H1 (cell line): ENCODE data around the gene SLC16A5. TPM values are rescaled to one million over a fixed set of nuclear protein-coding genes. Genes with fewer than 3 reads are reported as not detected.

Source experiments
- SIN3A ChIP-seq, 2 experiments: IDR thresholded peaks in 1 of 2; conservative IDR thresholded peaks in 1 of 2; 2 replicates each; pipeline ENCODE4 v1.6.1; 2011 to 2012; ENCODE audit warnings: low read length in 2 of 2, improper control_type of control experiment in 1 of 2, low read depth in 1 of 2, mild to moderate bottlenecking in 1 of 2
- TAF7 ChIP-seq: optimal IDR thresholded peaks from 2 replicates; pipeline ENCODE3; 2011; ENCODE audit warnings: low read depth, mild to moderate bottlenecking, inconsistent platforms, low read length, moderate library complexity, borderline replicate concordance
- TEAD4 ChIP-seq: IDR thresholded peaks from 2 replicates; pipeline ENCODE4 v1.6.1; 2012; ENCODE audit warnings: low read depth, low read length, inconsistent platforms, mixed read lengths
- polyA plus RNA-seq, 7 experiments: library from polyadenylated mRNA; depleted of rRNA in 3 of 7; stranded (reverse) in 5 of 7; unstranded in 2 of 7; fragments of >200 nt in 5 of 7; fragments of 200-250 nt in 2 of 7; gene quantifications; 1 replicate in 5 of 7; 2 replicates in 1 of 7; 4 replicates in 1 of 7; pipeline versions ENCODE4 v1.2.1 to v1.2.3, GENCODE V29; 2011 to 2013; ENCODE audit warnings: missing spikeins in 2 of 7, mixed read lengths in 2 of 7
- total RNA-seq: library from RNA; stranded (reverse); fragmentation: NEBNext Ultra II Directional; extraction: Animal tissue kit (Norgen Biotek cat#: 25700); gene quantifications from 2 replicates; pipeline ENCODE4 v1.2.1, GENCODE V29; 2021
- TF ChIP-seq, protein P1 (sequence below): fragments of 300-600 bp; sonication (generic); IDR thresholded peaks from 2 replicates; pipeline ENCODE4 v1.7.1; 2012; ENCODE audit warnings: low read length, moderate library complexity, mild to moderate bottlenecking, inconsistent platforms; ENCODE audit not compliant: insufficient replicate concordance

SLC16A5 gene
- total and polyA plus RNA-seq, 2 of the 8 experiments (the other 6 are each of a cell fraction or from before 2014, with no cell fraction given), result 17.1 to 34.7 TPM

- TF ChIP-seq, protein P1, sequence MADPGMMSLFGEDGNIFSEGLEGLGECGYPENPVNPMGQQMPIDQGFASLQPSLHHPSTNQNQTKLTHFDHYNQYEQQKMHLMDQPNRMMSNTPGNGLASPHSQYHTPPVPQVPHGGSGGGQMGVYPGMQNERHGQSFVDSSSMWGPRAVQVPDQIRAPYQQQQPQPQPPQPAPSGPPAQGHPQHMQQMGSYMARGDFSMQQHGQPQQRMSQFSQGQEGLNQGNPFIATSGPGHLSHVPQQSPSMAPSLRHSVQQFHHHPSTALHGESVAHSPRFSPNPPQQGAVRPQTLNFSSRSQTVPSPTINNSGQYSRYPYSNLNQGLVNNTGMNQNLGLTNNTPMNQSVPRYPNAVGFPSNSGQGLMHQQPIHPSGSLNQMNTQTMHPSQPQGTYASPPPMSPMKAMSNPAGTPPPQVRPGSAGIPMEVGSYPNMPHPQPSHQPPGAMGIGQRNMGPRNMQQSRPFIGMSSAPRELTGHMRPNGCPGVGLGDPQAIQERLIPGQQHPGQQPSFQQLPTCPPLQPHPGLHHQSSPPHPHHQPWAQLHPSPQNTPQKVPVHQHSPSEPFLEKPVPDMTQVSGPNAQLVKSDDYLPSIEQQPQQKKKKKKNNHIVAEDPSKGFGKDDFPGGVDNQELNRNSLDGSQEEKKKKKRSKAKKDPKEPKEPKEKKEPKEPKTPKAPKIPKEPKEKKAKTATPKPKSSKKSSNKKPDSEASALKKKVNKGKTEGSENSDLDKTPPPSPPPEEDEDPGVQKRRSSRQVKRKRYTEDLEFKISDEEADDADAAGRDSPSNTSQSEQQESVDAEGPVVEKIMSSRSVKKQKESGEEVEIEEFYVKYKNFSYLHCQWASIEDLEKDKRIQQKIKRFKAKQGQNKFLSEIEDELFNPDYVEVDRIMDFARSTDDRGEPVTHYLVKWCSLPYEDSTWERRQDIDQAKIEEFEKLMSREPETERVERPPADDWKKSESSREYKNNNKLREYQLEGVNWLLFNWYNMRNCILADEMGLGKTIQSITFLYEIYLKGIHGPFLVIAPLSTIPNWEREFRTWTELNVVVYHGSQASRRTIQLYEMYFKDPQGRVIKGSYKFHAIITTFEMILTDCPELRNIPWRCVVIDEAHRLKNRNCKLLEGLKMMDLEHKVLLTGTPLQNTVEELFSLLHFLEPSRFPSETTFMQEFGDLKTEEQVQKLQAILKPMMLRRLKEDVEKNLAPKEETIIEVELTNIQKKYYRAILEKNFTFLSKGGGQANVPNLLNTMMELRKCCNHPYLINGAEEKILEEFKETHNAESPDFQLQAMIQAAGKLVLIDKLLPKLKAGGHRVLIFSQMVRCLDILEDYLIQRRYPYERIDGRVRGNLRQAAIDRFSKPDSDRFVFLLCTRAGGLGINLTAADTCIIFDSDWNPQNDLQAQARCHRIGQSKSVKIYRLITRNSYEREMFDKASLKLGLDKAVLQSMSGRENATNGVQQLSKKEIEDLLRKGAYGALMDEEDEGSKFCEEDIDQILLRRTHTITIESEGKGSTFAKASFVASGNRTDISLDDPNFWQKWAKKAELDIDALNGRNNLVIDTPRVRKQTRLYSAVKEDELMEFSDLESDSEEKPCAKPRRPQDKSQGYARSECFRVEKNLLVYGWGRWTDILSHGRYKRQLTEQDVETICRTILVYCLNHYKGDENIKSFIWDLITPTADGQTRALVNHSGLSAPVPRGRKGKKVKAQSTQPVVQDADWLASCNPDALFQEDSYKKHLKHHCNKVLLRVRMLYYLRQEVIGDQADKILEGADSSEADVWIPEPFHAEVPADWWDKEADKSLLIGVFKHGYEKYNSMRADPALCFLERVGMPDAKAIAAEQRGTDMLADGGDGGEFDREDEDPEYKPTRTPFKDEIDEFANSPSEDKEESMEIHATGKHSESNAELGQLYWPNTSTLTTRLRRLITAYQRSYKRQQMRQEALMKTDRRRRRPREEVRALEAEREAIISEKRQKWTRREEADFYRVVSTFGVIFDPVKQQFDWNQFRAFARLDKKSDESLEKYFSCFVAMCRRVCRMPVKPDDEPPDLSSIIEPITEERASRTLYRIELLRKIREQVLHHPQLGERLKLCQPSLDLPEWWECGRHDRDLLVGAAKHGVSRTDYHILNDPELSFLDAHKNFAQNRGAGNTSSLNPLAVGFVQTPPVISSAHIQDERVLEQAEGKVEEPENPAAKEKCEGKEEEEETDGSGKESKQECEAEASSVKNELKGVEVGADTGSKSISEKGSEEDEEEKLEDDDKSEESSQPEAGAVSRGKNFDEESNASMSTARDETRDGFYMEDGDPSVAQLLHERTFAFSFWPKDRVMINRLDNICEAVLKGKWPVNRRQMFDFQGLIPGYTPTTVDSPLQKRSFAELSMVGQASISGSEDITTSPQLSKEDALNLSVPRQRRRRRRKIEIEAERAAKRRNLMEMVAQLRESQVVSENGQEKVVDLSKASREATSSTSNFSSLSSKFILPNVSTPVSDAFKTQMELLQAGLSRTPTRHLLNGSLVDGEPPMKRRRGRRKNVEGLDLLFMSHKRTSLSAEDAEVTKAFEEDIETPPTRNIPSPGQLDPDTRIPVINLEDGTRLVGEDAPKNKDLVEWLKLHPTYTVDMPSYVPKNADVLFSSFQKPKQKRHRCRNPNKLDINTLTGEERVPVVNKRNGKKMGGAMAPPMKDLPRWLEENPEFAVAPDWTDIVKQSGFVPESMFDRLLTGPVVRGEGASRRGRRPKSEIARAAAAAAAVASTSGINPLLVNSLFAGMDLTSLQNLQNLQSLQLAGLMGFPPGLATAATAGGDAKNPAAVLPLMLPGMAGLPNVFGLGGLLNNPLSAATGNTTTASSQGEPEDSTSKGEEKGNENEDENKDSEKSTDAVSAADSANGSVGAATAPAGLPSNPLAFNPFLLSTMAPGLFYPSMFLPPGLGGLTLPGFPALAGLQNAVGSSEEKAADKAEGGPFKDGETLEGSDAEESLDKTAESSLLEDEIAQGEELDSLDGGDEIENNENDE, result no peak
- TF ChIP-seq TAF7, result no peak
- no peak for TF ChIP-seq SIN3A (conservative IDR thresholded peaks at IDR 0.05 in 1 of 2, IDR thresholded peaks at IDR 0.05 in 1 of 2; ENCODE audit: low read depth in 1 of 2, low read length in 2 of 2)
- TF ChIP-seq TEAD4, result no peak
Measured at GRCh38 chr17:75135452-75135851, 47.7 kb downstream of the SLC16A5 start (continued).
